ENCODE measurements around the gene CLMN.

The CLMN gene

GRCh38 chr14:95341115-95341514 lies 21.4 kb upstream of the CLMN start:
- DNase-seq: no peak

- no peak for DNase-seq
Measured at GRCh38 chr14:95340201-95340697, 20.5 kb upstream of the CLMN start.

GRCh38 chr14:95339301-95339865 lies 19.7 kb upstream of the CLMN start:
- DNase-seq: no peak

DNA sequence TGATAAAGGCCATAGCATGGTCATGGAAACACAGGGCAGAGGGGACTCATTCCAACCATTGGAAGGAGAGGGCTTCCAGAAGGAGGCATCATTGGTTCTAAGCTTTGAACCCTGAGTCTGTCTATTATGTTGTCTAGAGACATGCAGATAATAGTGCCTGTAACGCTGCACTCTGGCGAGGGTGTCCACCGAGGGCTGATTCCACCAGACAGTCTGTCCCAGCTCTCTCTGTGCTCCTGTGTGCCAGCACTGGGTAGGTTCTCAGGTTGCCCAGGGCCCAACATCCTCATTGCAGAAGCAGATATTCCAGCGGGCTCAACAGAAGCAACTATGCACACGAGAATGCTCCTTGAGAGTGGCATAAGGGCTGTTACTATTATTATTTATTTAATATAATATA lies 18.7 kb upstream of the CLMN start:
- no peak for DNase-seq

GRCh38 chr14:95337041-95337595 lies 17.4 kb upstream of the CLMN start:
- no peak for DNase-seq

GRCh38 chr14:95336192-95336760 lies 16.6 kb upstream of the CLMN start:
- DNase-seq: no peak

- DNase-seq: no peak
Measured at GRCh38 chr14:95335071-95335470, 15.4 kb upstream of the CLMN start.

DNA sequence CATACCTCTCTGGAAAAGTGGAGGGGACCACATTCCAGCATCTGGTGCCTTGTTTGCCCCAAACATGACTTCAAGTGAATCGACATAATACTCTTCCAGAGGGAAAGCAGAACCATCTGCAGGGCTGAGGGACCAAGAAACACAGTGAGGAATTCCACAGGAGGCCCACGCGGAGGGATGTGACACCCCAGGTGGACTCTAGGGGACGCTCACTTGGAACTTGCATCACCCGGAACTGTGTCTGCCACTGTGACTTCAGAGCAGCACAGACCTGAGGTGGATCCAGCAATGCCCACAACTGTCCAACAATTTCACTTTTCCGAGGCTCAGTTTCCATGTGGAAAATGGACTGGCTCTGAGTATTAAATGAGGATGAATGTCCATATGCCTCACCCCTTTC lies 14.3 kb upstream of the CLMN start:
- no peak for DNase-seq

DNA sequence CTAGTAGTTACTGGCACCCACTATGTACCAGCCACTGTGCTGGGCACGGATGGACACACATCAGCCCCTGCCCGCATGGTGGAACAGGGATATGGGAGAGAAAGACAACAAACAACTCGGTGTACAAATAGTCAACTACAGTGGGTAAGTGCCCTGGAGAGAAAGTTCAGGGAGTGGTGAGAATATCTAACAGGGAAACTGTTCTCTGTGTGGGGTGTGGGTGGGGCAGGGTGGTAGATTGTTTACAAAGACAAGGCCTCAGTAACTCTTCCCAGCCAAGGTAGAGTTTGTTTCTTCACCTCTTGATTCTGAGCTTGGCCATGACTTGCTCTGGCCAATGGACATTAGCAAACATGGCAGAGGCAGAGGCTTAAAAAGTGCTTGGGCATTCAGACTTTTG lies 12.9 kb upstream of the CLMN start:
- no peak for DNase-seq

DNA sequence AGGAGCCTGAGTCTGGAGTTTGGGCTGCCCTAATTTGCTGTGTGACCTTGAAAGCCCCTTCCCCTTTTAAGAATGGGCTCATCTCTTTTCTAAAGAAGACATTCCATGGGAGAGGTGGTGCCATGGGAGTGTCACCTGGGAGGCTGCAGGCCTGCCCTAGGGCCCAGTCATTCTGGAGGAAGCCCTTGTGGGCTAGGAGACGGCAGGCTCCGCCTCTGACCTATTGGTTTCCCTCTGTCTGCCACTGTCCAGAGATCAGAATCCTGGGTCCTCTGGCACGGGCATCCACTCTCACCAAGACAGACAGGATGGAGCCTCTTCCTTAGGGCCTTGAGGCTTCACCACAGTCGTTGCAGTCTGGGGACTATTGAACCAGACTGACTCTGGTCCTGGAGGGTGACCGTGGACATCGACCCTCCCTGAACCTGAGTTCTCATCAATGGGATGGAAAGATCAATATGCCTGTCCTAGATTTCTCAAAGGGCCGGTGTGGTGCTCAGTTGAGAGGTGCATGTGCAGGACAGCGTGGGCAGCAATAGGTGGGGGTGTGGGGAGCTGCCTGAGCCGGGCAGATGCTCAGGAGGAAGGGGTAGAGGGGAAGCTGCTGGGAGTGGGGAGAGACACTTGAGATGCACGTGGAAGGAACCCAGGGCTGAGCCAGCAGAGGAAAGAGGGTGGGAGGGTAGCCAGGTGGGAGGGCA lies 12.2 kb upstream of the CLMN start:
- no peak for DNase-seq

- DNase-seq: no peak
Measured at GRCh38 chr14:95330591-95331370, 11.1 kb upstream of the CLMN start.

DNA sequence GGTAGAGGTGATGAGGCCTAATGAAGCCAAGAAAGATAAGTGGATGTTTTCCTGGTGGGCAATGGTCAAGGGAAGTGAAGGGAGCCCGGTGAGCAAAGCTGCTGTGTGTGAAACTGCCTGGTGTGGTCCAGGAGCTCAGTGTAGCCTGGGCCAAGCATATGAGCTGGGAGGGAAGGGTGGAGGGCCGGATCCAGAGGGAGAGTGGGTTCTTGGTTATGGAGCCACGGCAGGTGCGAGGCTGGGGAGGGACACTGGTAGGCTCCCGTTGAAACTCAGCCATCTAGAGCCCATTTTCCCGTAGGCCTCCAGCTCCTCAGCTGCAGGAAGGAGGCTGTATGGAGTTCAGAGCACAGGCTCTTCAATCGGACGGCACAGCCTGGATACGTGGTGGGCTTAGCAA lies 10.2 kb upstream of the CLMN start:
- DNase-seq: no peak

GRCh38 chr14:95328729-95329503 lies 9.2 kb upstream of the CLMN start:
- DNase-seq: no peak

- DNase-seq: no peak
Measured at GRCh38 chr14:95327558-95328374, 8.1 kb upstream of the CLMN start.

GRCh38 chr14:95326987-95327386 lies 7.3 kb upstream of the CLMN start:
- no peak for DNase-seq

DNA sequence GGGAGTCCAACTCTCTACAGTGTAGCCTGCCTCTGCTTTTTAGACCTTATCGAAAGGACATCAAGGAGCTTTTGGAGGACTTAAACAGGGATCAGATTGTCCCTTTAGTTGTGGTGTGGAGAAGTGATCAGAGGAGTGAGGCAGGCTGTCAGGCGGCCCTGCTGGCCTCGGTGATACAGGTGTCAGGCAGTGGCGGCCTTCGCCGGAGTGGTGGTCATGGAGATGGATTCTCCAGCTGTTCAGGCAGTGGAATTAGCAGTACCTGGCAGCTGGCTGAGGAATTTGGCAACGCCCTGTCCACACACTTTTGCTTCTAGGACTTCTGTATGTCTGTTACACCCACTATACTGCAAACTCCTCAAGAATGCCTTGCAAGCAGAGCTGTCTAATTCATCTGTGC lies 4.2 kb upstream of the CLMN start:
- DNase-seq: no peak

GRCh38 chr14:95323361-95323760 lies 3.7 kb upstream of the CLMN start:
- no peak for DNase-seq

DNA sequence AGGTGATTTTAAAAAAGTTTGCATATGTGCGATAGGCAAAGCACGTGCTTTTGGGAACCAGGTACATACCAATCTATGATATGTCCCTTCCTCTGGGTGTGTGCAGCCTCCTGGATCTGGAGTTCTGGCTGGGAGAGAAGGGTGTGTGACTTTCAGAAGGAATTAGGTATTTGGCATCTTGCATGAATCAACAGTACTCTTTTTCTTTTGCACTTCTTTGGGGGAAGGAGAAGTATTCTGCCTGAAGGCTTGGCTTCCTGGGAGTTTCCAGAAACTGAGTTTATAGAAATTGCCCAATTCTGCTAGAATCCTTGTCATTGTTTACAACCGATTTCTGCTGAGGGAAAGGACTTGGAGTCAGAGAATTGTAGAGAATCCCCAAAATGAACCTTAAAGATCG lies 2.9 kb upstream of the CLMN start:
- DNase-seq: no peak

DNA sequence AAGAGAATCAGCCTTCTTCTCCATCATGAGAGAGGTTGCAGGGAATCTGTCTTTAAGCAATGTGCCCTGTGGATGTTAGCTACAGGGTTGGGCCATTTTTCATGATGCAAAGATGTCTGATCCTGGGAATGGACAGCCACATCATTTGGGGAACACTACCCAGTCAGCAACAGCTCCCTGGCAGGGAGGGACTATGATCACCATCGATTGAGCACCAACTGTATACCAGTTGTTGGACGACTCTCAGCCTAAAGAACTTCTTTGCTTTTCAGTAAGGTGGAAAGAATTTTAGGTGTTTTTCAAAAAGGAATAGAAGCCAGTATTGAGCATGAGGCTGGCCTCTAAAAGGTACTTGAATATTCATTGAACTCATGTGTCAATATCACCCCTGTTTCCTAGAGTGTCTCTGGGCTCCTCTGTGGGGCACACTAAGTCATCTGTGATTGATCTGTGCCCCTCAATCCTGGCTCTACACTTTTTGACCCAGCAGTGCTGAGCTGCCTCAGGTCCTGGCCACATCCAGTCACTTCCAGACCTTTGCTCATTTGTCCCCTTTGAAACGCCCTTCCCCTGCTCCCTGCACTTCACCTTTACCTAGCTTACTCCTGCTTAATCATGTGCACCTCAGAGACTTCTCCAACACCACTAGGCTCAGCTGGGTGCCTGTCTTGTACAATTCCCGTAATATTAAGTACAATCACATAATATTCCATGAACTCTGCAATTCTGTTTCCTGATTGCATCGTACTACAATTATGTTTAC lies 2.2 kb upstream of the CLMN start:
- DNase-seq: no peak

DNA sequence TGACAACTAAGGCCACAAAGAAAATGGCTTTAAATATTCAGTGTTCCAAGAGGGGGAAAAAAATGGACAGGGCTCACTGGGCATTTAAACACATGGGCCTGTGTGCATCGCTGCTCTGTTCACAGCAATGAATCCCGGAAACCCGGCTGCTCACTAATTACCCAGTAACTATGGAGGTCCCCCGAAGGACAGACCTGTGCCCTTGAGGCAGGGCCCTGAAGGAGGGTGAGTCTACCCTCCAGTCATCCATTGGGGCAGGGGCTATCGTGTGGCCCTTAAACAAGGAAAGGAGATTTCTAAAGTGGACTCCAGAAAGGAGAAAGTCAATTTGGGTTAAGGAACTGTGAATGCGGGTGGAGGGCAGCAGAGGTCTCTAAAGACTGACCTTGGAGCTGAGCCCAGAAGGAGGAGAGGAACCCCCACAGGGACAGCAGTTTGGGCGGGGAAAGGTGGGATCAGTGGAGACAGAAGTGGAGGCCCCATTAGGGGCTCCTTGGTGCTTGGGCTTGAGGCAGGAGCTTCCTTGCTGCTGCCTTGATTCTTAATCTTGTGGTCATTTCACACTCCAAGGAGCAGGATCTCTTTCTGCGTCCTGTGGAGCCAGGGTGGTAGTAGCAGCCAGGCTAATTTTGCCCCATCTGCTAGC lies 1.4 kb upstream of the CLMN start:
- no peak for DNase-seq

Data from 8988T (cell line).